ENCODE data around the gene ABTB2.
A peak's percentile ranks its signal among the peaks of the same experiment; 100 is the strongest.

The ABTB2 gene

DNA sequence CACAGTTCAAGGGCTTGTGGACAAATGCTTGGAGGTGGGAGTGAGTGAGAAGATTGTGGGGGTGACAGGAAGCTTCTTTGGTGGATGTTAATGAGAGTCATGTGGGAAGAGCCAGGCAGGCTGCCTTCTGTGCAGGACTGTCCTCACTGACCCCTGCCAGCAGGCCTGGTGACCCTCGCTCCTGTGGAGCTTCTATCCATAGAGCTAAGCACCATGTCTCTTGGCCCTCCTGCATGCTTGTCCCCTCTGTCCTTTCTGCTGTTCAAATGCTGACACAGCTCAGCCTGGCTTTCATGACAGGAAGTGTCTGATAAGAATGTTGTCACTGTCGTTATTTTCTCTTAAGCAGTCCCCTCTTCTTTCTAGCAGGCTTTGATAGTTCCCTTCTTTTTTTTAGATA lies 214.8 kb downstream of the ABTB2 start:
- DNase-seq = no peak

GRCh38 chr11:34140149-34140548 lies 217.7 kb downstream of the ABTB2 start:
- DNase-seq = no peak

DNA sequence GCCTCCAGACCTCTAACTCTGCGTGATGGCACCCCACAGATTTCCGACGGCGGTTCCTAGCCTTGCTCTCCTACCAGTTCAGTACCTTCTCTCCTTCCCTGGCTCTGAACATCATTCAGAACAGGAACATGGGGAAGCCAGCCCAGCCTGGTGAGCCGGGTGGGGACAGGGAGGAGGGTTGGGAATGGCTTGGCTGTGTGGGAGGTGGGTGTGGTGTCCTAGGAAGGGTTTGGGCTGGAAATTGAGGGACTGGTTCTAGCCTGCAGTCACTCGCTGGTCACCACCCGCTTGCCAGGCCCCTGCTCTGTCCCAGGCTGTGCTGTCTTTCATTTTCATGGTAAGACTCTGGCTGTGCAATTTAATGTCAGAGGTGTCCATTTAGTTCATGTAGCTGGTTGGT lies 218.5 kb downstream of the ABTB2 start:
- DNase-seq = no peak

- no peak for DNase-seq
Observed at GRCh38 chr11:34136420-34136819, 221.4 kb downstream of the ABTB2 start.

DNA sequence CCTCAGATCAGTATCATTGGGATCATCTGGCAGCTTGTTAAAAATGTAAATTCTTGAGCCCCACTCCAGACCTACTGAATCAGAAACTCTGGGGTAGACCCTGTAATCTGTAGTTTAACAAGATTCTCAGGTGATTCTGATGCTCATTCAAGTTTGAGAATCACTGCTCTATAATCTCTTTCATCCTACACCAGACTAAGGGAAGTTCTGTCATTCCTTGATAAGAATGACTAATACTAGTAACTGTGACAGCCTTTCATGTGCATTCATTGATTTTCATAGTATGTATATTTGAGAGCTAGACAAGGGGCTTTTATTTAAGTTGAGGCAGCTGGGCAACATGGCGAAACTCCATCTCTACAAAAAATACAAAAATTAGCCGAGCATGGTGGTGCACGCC lies 222.4 kb downstream of the ABTB2 start:
- DNase-seq = peak in 1 of 5 donors; percentile 21

DNA sequence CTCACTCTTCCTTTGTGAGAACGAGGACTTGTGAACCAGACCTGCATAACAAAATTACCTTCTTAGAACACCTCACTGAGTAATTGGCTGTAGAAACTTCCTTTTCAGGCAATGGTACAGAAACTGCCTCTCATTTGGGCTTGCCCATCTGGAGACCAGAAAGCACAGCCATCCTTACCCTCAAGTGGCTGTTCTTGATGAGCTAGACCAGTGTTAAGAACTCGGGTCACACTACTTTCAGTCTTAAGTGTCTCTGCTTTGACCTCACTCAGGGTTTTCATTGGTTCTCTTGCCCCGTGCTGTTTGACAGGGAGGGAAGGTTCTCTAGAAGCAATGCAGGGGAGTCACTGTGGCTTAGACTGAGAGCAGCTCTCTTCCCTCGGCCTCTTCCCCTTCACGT lies 223.0 kb downstream of the ABTB2 start:
- DNase-seq = peak in 1 of 5 donors; percentile 13

GRCh38 chr11:34132261-34132965 lies 225.4 kb downstream of the ABTB2 start:
- DNase-seq = no peak

DNA sequence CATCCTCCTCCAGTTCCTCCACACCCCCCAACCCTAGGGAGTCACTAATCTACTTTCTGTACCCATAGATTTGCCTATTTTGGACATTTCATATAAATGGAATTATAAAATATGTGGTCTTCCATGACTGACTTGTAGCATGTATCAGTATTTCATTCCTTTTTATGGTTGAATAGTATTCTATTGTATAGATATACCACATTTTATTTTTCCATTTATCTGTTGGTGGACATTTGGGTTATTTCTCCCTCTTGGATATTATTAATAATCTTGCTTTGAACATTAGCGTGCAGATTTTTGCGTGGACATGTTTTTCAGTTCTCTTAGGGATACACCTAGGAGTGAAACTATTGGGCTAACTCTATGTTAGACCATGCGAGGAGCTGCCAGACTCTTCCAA lies 229.0 kb downstream of the ABTB2 start:
- no peak for DNase-seq

GRCh38 chr11:34126959-34127848 lies 230.6 kb downstream of the ABTB2 start:
- DNase-seq = no peak

- no peak for DNase-seq
Observed at GRCh38 chr11:34124885-34125668, 232.7 kb downstream of the ABTB2 start.

DNA sequence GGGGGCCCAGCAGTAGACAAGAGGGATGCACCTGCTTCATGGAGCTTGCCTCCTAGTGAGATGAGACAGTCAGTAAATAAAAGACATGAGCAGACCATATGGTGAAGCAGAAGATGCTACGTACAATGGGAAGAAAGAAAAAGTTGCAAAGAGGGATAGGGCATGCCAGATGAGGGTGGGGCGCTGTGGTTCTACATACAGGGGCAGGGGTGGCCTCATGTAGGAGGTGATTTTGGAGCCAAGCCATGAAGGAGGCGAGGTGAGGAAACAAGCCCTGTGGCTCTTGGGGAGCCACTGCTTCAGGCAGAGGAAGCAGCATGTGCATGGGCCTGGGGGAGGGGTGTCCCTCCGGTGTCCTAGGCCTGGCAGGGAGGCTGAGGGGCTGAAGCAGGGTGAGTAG lies 237.2 kb downstream of the ABTB2 start:
- DNase-seq = no peak

DNA sequence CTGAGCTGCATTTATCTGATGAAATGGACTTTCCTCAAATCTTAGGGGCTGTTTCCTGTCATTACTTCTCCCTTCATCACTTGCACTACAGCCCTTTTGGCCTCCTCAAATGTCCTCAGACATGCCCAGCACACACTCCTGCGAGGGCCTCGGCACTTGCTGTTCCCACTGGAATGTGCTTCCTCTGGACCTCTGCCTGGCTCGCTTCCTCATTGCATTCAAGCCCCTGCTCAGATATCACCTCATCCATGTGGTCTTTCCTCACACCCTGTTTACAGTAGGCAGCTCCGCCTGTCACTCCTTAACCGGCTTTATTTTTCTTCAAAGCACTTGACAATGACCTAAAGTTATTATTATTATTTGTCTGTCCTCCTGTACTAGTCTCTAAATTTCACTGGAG lies 243.3 kb downstream of the ABTB2 start:
- no peak for DNase-seq

GRCh38 chr11:34114014-34114413 lies 243.8 kb downstream of the ABTB2 start:
- DNase-seq = no peak

DNA sequence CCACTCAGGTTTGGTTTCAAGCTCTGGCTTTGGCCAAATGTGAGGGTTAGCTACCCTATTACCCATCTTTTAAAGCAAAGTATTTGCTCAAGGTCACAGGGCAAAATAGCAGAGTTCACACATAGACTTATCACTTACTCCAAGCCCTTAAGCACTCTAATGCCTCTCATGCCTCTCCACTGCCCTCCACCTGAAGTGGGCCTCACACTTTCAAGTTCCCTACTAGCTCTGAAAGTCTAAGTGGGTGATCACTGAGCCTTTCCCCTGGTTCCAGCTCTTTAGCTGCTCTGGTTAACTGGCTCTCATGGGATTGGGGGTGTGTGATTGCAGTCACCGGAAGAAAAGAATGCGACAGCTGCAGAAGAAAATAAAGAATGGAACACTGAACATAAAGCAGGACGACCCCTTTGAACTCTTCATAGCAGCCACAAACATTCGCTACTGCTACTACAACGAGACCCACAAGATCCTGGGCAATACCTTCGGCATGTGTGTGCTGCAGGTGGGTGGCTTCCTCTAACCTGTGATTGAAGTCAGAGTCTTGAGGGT lies 246.0 kb downstream of the ABTB2 start:
- no peak for DNase-seq

- DNase-seq = no peak
Observed at GRCh38 chr11:34105957-34106504, 251.8 kb downstream of the ABTB2 start.

- peak; percentile 92 to 98 (median 96) for DNase-seq
Observed at GRCh38 chr11:34105079-34105956, 252.5 kb downstream of the ABTB2 start, which contains the start of gene NAT10. Gene NAT10 (plus strand): TSS chr11:34105629. CDS start chr11:34108226, 2,597 bp downstream.

GRCh38 chr11:34104680-34105078 lies 253.1 kb downstream of the ABTB2 start:
- DNase-seq = no peak

Data from T-helper 1 cell (primary cell).